AG09319 (cell line): ENCODE results near the gene LOC101059915.

Experiments
- DNase-seq: peaks from one replicate; pipeline ENCODE4 v3.0.0-alpha.2; 2010; ENCODE audit warnings: low read depth; ENCODE audit errors: extremely low read depth
- TF ChIP-seq, protein P1 (sequence below): IDR thresholded peaks from 2 replicates; pipeline ENCODE4 v1.5.1; 2011; ENCODE audit warnings: low read depth, mild to moderate bottlenecking, inconsistent platforms, low read length, moderate library complexity

LOC101059915 gene

DNA sequence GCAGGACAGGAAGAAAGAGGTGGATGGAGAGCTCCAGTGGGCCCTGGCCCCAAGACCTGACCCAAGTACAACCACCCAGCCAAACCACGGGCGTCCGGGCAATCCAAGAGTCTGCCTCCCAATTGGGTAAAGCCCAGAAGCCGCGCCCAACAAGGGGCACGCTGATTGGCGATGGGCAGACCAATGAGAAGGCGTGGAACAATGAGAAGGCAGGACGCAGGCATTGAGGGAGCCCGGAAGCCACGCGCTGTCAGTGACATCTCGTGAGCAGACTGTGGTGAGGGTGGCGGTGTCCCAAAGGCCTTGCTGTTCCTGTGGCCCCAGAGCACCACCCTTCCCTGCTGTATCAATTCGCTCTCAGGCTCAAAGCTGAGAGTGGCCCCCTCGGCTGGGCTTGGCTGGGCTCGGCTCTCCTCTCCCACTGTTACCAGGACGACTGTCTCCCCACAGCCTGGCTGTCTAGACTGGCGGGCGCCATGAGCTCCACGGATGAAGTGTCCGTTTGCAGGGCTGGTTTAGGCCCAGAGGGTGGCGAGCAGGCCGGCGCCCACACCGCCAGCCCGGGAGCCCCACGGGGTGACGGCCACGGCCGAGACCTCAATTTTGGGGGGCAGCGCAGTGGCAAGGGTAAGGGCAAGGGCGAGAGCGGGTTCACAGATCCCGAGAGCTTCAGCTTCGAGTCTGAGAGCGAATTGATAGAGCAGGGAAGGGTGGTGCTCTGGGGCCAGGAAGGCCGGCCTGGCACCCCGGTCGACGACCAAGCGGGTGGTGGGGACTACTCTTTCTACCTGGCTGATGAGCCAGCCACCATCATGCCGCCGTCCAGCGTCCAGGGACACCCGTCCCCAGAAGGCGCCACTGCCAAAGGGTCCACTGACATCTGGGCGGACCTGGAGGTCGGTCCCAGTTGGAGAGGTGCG, at the start of gene LOC101059915:
TSS of gene LOC101059915 (plus strand) at position 219 of the 920 bp plus-strand sequence.
- TF ChIP-seq, protein P1, sequence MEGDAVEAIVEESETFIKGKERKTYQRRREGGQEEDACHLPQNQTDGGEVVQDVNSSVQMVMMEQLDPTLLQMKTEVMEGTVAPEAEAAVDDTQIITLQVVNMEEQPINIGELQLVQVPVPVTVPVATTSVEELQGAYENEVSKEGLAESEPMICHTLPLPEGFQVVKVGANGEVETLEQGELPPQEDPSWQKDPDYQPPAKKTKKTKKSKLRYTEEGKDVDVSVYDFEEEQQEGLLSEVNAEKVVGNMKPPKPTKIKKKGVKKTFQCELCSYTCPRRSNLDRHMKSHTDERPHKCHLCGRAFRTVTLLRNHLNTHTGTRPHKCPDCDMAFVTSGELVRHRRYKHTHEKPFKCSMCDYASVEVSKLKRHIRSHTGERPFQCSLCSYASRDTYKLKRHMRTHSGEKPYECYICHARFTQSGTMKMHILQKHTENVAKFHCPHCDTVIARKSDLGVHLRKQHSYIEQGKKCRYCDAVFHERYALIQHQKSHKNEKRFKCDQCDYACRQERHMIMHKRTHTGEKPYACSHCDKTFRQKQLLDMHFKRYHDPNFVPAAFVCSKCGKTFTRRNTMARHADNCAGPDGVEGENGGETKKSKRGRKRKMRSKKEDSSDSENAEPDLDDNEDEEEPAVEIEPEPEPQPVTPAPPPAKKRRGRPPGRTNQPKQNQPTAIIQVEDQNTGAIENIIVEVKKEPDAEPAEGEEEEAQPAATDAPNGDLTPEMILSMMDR: no peak
- DNase-seq: no peak

GRCh38 chrX:71617742-71618141, 49.6 kb upstream of the LOC101059915 start:
- TF ChIP-seq, protein P1: no peak
- no peak for DNase-seq

GRCh38 chrX:71618303-71618721, 49.0 kb upstream of the LOC101059915 start, which contains the start of gene CXCR3:
TSS of gene CXCR3 (minus strand) at chrX:71618511. CDS start at chrX:71618449, 62 bp downstream.
- DNase-seq: no peak
- TF ChIP-seq, protein P1: no peak

DNA sequence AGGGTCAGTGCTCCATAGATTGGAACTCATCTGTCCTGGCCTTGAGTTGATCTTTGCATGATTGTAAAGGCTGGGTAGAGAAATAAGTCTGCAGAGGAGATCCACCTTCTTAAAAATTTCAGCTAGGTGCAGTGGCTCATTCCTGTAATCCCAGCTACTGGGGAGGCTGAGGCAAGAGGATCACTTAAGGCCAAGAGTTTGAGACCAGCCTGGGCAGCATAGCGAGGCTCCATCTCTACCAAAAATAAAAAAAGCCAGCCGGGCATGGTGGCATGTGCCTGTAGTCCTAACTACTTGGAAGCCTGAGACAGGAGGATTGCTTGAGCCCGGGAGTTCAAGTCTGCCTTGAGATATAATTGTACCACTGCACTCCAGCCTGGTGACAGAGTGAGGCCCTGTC, 48.6 kb upstream of the LOC101059915 start:
- TF ChIP-seq, protein P1: no peak
- DNase-seq: no peak

- no peak for DNase-seq
- TF ChIP-seq, protein P1: no peak
These were observed 48.2 kb upstream of the LOC101059915 start for GRCh38 chrX:71619193-71619592.

DNA sequence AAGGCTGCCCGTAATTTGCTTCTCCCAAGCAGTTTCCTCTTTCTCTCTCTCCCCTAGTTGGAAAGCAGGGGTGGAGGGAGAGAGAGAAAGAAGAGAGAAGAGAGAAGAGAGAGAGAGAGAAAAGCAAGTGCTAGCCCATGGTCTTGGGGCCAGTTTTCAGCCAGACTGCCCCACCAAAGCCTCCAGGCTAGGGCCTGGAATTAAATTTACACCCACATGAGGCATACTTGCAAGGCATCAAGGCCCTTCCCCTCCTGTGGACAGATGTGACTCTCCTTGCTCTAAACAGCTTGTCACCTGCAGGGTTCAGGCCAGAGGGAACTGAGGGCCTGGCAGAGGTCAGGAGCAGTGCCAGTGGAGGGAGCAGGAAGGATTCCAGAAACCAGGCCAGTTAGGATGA, 47.4 kb upstream of the LOC101059915 start:
- no peak for DNase-seq

GRCh38 chrX:71621603-71622002, 45.7 kb upstream of the LOC101059915 start:
- no peak for DNase-seq
- TF ChIP-seq, protein P1: no peak

More for the DNA sequence above, 47.4 kb upstream of the LOC101059915 start:
- TF ChIP-seq, protein P1: no peak
